Uterus (tissue), 4 donors: ENCODE measurements around the gene CXCR6. TPM values are rescaled to one million over a fixed set of nuclear protein-coding genes. Genes with fewer than 3 reads are reported as not detected.
A peak's percentile ranks its signal among the peaks of the same experiment; 100 is the strongest.

Experiments used
- DNase-seq, 2 donors: peaks; one replicate each; pipeline ENCODE4 v3.0.0-alpha.2; 2019 to 2020
- H3K27ac ChIP-seq, 2 donors: fragments of 200-600 bp; sonication (generic); 1 replicate in 1 of 2; 2 replicates in 1 of 2; pipeline ENCODE4 v1.5.1; 2016 to 2018
- H3K27me3 ChIP-seq, 2 donors: fragments of 200-600 bp; sonication (generic); one replicate each; pipeline ENCODE4 v1.5.1; 2018 to 2019; ENCODE audit warnings: control low read depth in 1 of 2
- H3K36me3 ChIP-seq, 2 donors: fragments of 200-600 bp; sonication (generic); one replicate each; pipeline ENCODE4 v1.5.1; 2019; ENCODE audit warnings: control low read depth in 1 of 2
- H3K4me1 ChIP-seq, 2 donors: fragments of 200-600 bp; sonication (generic); one replicate each; pipeline ENCODE4 v1.5.1; 2018 to 2019; ENCODE audit warnings: control low read depth in 1 of 2
- H3K4me3 ChIP-seq, 2 donors: fragments of 200-600 bp; sonication (generic); 1 replicate in 1 of 2; 2 replicates in 1 of 2; pipeline ENCODE4 v1.5.1; 2018 to 2019; ENCODE audit warnings: mild to moderate bottlenecking in 1 of 2
- H3K9me3 ChIP-seq, 2 donors: fragments of 200-600 bp; sonication (generic); one replicate each; pipeline ENCODE4 v1.5.1; 2019; ENCODE audit warnings: control low read depth in 1 of 2
- CTCF ChIP-seq, 4 experiments: fragments of 200-600 bp in 2 of 4; fragments of 450-650 bp in 2 of 4; sonication (generic) in 2 of 4; IDR thresholded peaks; one replicate each; pipeline ENCODE4 v1.5.1; 2016 to 2019; ENCODE audit warnings: antibody characterized with exemption in 4 of 4, mild to moderate bottlenecking in 2 of 4, moderate library complexity in 1 of 4
- POLR2A ChIP-seq, 2 donors: fragments of 450-650 bp; IDR thresholded peaks; one replicate each; pipeline ENCODE4 v1.6.1; 2016; ENCODE audit warnings: antibody characterized with exemption in 2 of 2, mild to moderate bottlenecking in 1 of 2, moderate library complexity in 1 of 2
- intact Hi-C: fragments of 100-400 bp; cut with DNase I; formaldehyde crosslinking; loops from one replicate; pipeline ENCODE4 v1.15.1; 2023; ENCODE audit warnings: low total_unique reads
- total RNA-seq, 4 donors: library from RNA; depleted of rRNA in 3 of 4; stranded (reverse); fragments of >200 nt in 3 of 4; gene quantifications; one replicate each; pipeline versions ENCODE4 v1.1.0 to v1.2.4, GENCODE V29; 2014 to 2023
- donor health status: DM: yes; HTN: yes; CAD: no.

Gene CXCR6
- total RNA-seq, 4 donors from 2014 or later: 0.48 to 8.7 (median 0.76) TPM; not detected in 1

GRCh38 chr3:45923755-45924154 lies 19.5 kb upstream of the CXCR6 start:
- DNase-seq: no peak

GRCh38 chr3:45927881-45928280 lies 15.4 kb upstream of the CXCR6 start:
- intact Hi-C loops: no loop called here
- TF ChIP-seq POLR2A (IDR thresholded peaks at IDR 0.05) (no peak), CTCF (IDR thresholded peaks at IDR 0.05) (no peak)

More at GRCh38 chr3:45923755-45924154, 19.5 kb upstream of the CXCR6 start:
- intact Hi-C loops: no loop called here
- Histone ChIP-seq H3K36me3 (no peaks in the 10 kb centered on the region), H3K27ac (no peak overlapping the region), H3K9me3 (no peaks in the 10 kb centered on the region), H3K27me3 (no peaks in the 10 kb centered on the region), H3K4me3 (no peak overlapping the region), H3K4me1 (no peaks in the 10 kb centered on the region)
- TF ChIP-seq POLR2A (IDR thresholded peaks at IDR 0.05): no peak
- TF ChIP-seq CTCF (IDR thresholded peaks at IDR 0.05): no peak

GRCh38 chr3:45929042-45929679 lies 14.1 kb upstream of the CXCR6 start:
- TF ChIP-seq POLR2A (IDR thresholded peaks at IDR 0.05): no peak
- peak; percentile 14 to 46 (median 39) for TF ChIP-seq CTCF (IDR thresholded peaks at IDR 0.05)

More at GRCh38 chr3:45927881-45928280, 15.4 kb upstream of the CXCR6 start:
- H3K9me3 ChIP-seq: no peaks in the 10 kb centered on the region
- no peaks in the 10 kb centered on the region for H3K4me1 ChIP-seq
- no peaks in the 10 kb centered on the region for H3K36me3 ChIP-seq
- H3K27me3 ChIP-seq: no peaks in the 10 kb centered on the region
- no peak overlapping the region for H3K27ac ChIP-seq
- H3K4me3 ChIP-seq: no peak overlapping the region
- no peak for DNase-seq

GRCh38 chr3:45931496-45931895 lies 11.8 kb upstream of the CXCR6 start:
- no peak for DNase-seq
- H3K27me3 ChIP-seq: no peaks in the 10 kb centered on the region
- no peak overlapping the region for H3K27ac ChIP-seq
- TF ChIP-seq CTCF (IDR thresholded peaks at IDR 0.05): no peak
- TF ChIP-seq POLR2A (IDR thresholded peaks at IDR 0.05): no peak
- H3K36me3 ChIP-seq: no peaks in the 10 kb centered on the region
- intact Hi-C loops: loop anchor here (10.0 kb wide), 1 partner anchor 87 kb away; the partner anchor contains the start of gene LZTFL1
- H3K9me3 ChIP-seq: no peaks in the 10 kb centered on the region
- H3K4me1 ChIP-seq: no peaks in the 10 kb centered on the region
- H3K4me3 ChIP-seq: no peak overlapping the region

More at GRCh38 chr3:45929042-45929679, 14.1 kb upstream of the CXCR6 start:
- Histone ChIP-seq H3K27me3 (no peaks in the 10 kb centered on the region), H3K36me3 (no peaks in the 10 kb centered on the region), H3K27ac (no peak overlapping the region), H3K9me3 (no peaks in the 10 kb centered on the region), H3K4me1 (no peaks in the 10 kb centered on the region), H3K4me3 (no peak overlapping the region)
- DNase-seq: no peak
- intact Hi-C loops: no loop called here

GRCh38 chr3:45932112-45932511 lies 11.2 kb upstream of the CXCR6 start:
- no peaks in the 10 kb centered on the region for H3K36me3 ChIP-seq
- no peak overlapping the region for H3K4me3 ChIP-seq
- no peak for DNase-seq
- no peak overlapping the region for H3K27ac ChIP-seq
- no peaks in the 10 kb centered on the region for H3K27me3 ChIP-seq
- TF ChIP-seq CTCF (IDR thresholded peaks at IDR 0.05) (no peak), POLR2A (IDR thresholded peaks at IDR 0.05) (no peak)
- H3K4me1 ChIP-seq: no peaks in the 10 kb centered on the region
- no peaks in the 10 kb centered on the region for H3K9me3 ChIP-seq
- intact Hi-C loops: loop anchor here (10.0 kb wide), 1 partner anchor 87 kb away; the partner anchor contains the start of gene LZTFL1
